Activated CD8-positive, alpha-beta memory T cell treated with anti-CD3 and anti-CD28 coated beads, Interleukin-2, amount 50 U/mL, for 4 hours (primary cell): ENCODE results near the gene FBXO3.
"Not testable (repeated sequence)": the region's sequence is repeated elsewhere in the genome, so short reads cannot be mapped to it uniquely, and the experiment has no call there.

Experiments
- DNase-seq: peaks from one replicate; pipeline ENCODE4 v3.0.0-alpha.2; 2020

Gene FBXO3, protein sequence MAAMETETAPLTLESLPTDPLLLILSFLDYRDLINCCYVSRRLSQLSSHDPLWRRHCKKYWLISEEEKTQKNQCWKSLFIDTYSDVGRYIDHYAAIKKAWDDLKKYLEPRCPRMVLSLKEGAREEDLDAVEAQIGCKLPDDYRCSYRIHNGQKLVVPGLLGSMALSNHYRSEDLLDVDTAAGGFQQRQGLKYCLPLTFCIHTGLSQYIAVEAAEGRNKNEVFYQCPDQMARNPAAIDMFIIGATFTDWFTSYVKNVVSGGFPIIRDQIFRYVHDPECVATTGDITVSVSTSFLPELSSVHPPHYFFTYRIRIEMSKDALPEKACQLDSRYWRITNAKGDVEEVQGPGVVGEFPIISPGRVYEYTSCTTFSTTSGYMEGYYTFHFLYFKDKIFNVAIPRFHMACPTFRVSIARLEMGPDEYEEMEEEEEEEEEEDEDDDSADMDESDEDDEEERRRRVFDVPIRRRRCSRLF

GRCh38 chr11:33773987-33774735, at the start of gene FBXO3:
FBXO3 (minus strand) TSS chr11:33774520; CDS start chr11:33774497, 23 bp downstream.
- DNase-seq, result peak; percentile 88

DNA sequence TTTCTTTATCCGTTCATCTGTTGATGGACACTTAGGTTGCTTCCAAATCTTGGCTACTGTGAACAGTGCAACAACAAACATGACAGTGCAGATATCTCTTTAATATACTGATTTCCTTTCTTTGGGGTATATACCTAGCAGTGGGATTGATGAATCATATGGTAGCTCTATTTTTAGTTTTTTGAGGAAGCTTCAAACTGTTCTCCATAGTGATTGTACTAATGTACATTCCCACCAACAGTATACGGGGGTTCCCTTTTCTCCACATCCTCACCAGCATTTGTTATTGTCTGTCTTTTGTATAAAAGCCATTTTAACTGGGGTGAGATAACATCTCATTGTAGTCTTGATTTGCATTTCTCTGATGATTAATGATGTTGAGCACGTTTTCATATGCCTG, 48.7 kb upstream of the FBXO3 start:
- DNase-seq, result not testable (repeated sequence)

DNA sequence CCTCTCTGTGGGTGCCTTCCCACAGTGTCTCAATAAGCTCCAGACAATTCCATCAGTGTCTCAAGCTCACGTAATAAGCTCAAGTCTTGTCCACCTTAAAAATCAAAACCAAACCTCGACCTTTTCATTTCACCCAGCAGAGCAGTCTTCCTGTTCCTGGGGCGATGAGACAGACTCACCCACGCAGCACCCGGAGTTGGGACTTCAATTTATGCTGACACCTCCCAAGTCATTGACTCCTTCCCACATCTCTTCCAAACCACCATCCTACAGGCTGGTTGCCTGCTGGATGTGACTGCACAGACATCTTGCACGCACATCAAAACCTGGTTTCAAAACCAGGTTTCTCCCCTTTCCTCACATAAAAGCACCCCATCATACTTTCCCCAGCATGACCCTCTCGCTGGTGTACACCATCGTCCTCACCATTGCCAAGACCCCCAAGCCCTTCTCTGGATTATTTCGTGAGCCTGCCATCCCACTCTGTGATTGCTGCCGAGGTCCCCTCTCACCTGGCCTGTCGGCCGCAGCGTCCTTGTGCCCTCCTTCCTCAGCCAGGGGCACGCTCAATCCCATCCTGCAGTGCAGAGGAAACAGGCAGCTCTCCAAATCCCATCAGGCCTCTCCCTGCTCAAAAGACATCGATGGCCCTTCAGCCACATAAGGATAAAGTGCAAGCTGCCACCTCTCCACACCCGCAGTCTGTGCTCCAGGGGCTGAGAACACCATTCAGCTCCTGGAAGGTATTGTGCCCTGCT, 45.1 kb upstream of the FBXO3 start:
- DNase-seq, result no peak

DNA sequence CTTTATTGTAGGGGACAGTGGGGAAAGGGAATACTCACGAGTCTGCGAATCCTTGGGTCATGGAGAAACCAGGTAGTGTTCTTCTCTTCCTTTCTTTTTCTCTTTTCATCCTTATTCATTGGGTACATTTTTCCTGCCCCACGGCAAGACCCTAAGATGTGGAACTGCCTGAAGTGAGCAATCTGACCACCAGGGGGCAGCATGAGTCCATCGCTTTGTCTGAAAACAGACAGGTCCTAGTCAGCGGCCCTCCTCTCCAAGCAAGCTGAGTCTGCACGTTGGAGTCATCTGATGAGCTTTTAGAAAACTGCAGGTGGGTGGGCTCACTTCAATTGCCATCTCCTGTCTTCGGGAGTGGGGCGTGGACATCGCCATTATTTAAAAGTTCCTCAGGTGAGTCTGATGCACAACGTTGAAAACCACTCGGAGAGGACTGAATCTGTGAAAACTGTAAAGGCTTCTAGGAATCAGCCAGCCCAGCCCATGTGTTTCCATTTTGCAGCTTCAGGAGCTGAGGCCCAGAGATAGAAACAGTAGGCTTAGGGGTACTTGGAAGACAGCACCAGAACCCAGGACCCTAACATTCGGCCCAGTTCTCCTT, 34.0 kb upstream of the FBXO3 start:
- DNase-seq, result peak; percentile 91

DNA sequence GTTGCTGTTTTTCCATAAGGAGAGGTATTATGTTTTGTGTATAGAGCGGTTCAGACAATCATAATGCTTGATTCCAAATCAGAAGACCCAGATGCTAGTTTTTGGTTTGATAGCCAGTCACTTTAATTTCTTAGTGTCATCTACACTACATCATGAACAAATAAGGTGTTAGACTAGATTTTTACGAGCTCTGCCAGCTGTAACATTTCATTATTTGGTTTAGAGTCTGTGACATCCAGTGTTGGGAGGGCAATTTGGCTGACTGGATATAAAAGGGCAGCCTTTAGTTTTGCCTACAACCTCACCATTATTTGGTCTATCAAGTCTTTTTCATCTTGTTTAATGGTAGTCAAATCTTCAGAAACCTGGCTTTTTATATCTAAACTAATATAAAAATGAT, 30.2 kb upstream of the FBXO3 start:
- no peak for DNase-seq

GRCh38 chr11:33802194-33802950, 28.1 kb upstream of the FBXO3 start:
- DNase-seq, result no peak

GRCh38 chr11:33801821-33802193, 27.5 kb upstream of the FBXO3 start:
- DNase-seq, result no peak

- DNase-seq, result no peak
Measured at GRCh38 chr11:33797879-33798278, 23.6 kb upstream of the FBXO3 start.

- no peak for DNase-seq
Measured at GRCh38 chr11:33790040-33790439, 15.7 kb upstream of the FBXO3 start.

DNA sequence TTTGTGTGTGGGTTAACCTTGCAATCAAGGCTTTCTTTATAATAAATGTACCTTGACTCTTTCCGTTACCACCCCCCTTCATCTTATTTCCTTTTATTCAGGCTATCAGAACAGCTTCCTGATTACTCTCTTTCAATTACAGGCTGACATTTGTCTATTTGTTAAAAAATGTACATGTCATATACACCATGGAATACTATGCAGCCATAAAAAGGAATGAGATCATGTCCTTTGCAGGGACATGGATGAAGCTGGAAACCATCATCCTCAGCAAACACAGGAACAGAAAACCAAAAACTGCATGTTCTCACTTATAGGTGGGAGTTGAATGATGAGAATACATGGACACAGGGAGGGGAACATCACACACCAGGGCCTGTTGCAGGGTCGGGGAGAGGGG, 13.8 kb upstream of the FBXO3 start:
- not testable (repeated sequence) for DNase-seq

DNA sequence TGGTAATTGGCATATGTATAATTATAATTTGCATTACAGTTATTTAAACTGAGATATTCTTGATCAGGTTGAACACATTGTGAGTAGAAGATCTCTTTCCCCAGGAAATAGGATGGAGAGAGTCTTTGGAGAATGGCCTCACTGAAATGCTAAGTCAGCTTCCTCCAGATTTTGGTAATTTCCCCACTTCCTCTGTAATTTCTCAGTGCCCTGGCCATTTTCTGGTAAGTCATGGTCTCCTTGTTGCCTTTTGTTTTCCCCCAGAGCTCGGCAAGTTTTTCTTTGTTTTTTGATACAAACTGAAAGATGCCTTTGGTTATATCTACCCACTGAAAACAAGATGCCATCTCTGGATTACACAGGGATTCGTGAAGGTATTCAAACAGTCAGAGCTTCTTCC, 12.8 kb upstream of the FBXO3 start:
- no peak for DNase-seq

GRCh38 chr11:33785609-33786008, 11.3 kb upstream of the FBXO3 start:
- no peak for DNase-seq

DNA sequence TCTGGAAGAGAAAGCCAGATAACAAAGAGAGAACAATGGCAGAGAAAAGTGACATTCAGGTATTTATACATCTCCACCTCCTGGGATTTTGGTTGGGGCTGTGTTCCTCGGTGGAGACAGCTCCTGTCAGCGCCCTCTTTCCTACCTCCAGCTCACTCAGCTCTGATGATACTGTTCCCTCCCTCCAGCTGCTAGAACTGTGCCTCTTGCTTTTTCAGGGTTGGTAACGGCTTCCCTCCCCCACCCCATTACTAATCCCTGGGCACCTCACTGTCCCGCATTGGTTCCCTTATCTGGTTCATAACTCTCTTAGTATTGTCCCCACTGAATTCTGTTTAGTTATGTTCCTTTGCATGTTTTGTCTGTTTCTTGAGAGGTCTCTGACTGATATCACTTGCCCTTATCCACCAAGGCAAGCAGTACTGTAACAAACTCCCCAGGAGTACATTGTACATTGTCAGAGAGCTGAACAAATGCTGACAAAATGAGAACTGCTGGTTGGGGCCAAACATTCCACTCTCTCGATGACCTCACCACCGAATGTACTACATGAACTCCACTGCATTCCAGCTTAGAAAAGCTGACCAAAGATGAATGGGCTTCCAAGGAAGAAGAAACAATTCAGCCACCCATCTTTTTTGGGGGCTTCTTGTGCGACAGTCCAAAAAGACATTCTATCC, 5.7 kb upstream of the FBXO3 start:
- no peak for DNase-seq

DNA sequence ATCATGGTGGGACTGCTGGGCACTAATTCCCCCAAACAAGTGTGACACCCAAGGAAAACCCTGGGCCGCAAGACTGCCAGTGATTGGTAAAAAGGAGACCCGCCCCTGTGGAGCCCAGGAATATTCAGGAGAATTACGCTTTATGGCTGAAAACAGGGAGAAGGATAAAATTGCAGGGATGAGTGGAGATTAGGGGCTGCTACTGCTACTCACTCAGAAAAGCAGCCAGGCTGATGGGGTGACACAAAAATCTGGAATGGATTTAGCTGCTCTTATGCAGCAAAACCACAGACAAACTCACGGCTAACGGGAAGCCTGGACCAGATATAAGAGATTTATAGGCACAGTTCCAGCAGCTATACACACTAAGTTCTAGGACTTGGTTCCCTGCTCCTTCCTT, 4.4 kb upstream of the FBXO3 start:
- no peak for DNase-seq

GRCh38 chr11:33777906-33778305, 3.6 kb upstream of the FBXO3 start:
- no peak for DNase-seq

DNA sequence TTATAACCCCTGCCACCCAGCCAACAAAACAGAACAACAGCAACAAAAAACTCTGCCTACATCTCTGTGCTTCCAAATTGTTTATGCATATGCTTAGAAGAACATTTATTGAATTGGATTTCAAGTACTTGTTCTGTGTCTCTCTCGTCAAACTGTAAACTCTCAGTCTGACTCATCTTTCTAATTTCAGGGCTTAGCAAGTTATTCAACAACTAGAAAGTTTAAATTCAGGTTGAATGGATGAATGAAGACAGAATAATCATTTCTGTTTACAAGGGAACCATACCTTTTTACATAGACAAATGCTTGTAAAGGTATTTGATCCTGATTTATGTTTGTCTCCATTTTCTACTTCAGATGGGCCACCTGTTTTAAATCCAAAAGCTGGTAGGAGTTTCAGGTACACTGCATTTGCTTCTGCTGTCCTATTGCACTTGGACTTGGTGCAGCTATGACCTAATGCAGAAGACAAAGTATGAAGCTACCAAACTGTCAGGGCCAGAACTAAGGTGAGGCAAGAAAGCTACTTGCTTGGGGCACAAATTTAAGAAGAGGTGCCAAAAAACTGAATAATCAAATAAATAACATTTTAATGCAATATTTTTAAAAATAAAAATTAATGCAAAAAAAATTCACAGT, 1.6 kb upstream of the FBXO3 start:
- no peak for DNase-seq

GRCh38 chr11:33775467-33775807, 1.1 kb upstream of the FBXO3 start:
- no peak for DNase-seq

GRCh38 chr11:33774736-33775466, 581 bp upstream of the FBXO3 start:
- DNase-seq, result no peak

DNA sequence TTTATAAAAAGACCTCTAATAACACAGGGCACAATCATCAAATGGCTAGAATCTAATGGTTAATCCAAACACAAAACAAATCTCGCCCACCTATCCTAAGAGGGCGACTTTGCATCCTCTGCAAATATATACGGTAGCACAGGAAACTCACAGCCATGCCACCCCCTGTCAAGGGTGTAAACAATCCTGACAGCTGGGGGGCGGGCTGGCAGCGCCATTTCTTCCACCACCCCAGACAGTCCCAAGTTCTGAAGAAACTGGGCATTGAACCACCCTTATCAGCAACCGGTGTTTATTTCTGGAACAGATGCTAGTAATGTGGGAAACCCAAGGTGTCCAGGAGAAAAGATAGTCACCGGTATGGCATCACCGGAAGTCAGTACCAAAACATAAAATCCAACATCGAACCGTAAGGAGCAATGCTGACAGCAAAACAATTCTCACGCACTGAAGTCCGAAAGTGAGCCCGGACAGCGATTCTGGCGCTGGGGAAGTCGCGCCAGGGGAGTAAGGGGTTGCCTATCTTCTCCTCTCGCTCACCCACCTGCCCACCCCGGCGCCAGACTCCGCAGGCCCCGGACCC, 825 bp downstream of the FBXO3 start:
- DNase-seq, result peak; percentile 30

DNA sequence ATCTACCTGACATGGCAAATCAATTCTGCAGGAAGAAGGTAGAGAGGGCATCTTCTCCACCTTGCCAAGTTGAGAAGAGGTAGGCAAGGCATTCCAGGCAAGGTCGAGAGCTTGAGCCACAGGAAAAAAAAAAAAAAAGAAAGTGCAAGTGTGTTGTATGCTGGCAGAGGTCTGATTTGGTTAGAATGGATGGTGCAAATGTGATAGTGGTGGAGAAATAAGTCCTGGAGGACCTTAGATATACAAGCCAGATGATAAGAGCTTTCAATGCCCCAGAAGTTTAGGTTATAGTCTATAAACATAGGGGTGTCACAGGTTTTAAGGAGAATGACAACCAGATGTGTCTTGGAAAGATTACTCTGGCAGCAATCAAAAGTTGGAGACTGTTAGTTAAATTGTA, 1.4 kb downstream of the FBXO3 start:
- no peak for DNase-seq
